ENCODE measurements around the gene PXDN.

The PXDN gene

GRCh38 chr2:1696472-1696871 lies 47.8 kb downstream of the PXDN start:
- DNase-seq, result no peak
- Histone ChIP-seq H3K27me3 (no peaks in the 10 kb centered on the region), H3K9me3 (no peaks in the 10 kb centered on the region), H3K4me1 (no peaks in the 10 kb centered on the region), H3K36me3 (no peaks in the 10 kb centered on the region), H3K4me3 (ENCODE audit: low read depth, low read length) (no peak overlapping the region)
- TF ChIP-seq CTCF (IDR thresholded peaks at IDR 0.05; ENCODE audit: low read depth, low read length), result no peak

- Histone ChIP-seq H3K9me3 (no peaks in the 10 kb centered on the region), H3K27me3 (no peaks in the 10 kb centered on the region), H3K4me1 (no peaks in the 10 kb centered on the region), H3K4me3 (ENCODE audit: low read depth, low read length) (no peak overlapping the region), H3K36me3 (no peaks in the 10 kb centered on the region)
- TF ChIP-seq CTCF (IDR thresholded peaks at IDR 0.05; ENCODE audit: low read depth, low read length), result no peak
- no peak for DNase-seq
These were observed 49.7 kb downstream of the PXDN start for GRCh38 chr2:1694371-1695271.

GRCh38 chr2:1693723-1694122 lies 50.6 kb downstream of the PXDN start:
- Histone ChIP-seq H3K9me3 (no peaks in the 10 kb centered on the region), H3K36me3 (no peaks in the 10 kb centered on the region), H3K27me3 (no peaks in the 10 kb centered on the region), H3K4me1 (no peaks in the 10 kb centered on the region), H3K4me3 (ENCODE audit: low read depth, low read length) (no peak overlapping the region)
- no peak for DNase-seq
- TF ChIP-seq CTCF (IDR thresholded peaks at IDR 0.05; ENCODE audit: low read depth, low read length), result no peak

GRCh38 chr2:1692342-1692741 lies 52.0 kb downstream of the PXDN start:
- Histone ChIP-seq H3K9me3 (no peaks in the 10 kb centered on the region), H3K36me3 (no peaks in the 10 kb centered on the region), H3K27me3 (no peaks in the 10 kb centered on the region), H3K4me1 (no peaks in the 10 kb centered on the region), H3K4me3 (ENCODE audit: low read depth, low read length) (no peak overlapping the region)
- no peak for TF ChIP-seq CTCF (IDR thresholded peaks at IDR 0.05; ENCODE audit: low read depth, low read length)
- DNase-seq, result no peak

- H3K4me1 ChIP-seq, result no peaks in the 10 kb centered on the region
- no peaks in the 10 kb centered on the region for H3K36me3 ChIP-seq
- no peak overlapping the region for H3K4me3 ChIP-seq (ENCODE audit: low read depth, low read length)
- no peak for TF ChIP-seq CTCF (IDR thresholded peaks at IDR 0.05; ENCODE audit: low read depth, low read length)
- no peak for DNase-seq
- no peaks in the 10 kb centered on the region for H3K27me3 ChIP-seq
- no peaks in the 10 kb centered on the region for H3K9me3 ChIP-seq
These were observed 52.9 kb downstream of the PXDN start for GRCh38 chr2:1691366-1691765.

- no peaks in the 10 kb centered on the region for H3K36me3 ChIP-seq
- no peak overlapping the region for H3K4me3 ChIP-seq (ENCODE audit: low read depth, low read length)
- no peak for TF ChIP-seq CTCF (IDR thresholded peaks at IDR 0.05; ENCODE audit: low read depth, low read length)
- H3K27me3 ChIP-seq, result no peaks in the 10 kb centered on the region
- H3K9me3 ChIP-seq, result no peaks in the 10 kb centered on the region
- no peak for DNase-seq
- no peaks in the 10 kb centered on the region for H3K4me1 ChIP-seq
These were observed 54.1 kb downstream of the PXDN start for GRCh38 chr2:1690056-1690775.
